HG03103 (cell line): ENCODE measurements around the gene CAPN11.

Experiments used
- ATAC-seq: cut with Tn5 transposase; IDR thresholded peaks from one replicate; pipeline ENCODE4 v1.9.1; 2021; ENCODE audit warnings: low read depth; ENCODE audit not compliant: unreplicated experiment

Gene CAPN11

DNA sequence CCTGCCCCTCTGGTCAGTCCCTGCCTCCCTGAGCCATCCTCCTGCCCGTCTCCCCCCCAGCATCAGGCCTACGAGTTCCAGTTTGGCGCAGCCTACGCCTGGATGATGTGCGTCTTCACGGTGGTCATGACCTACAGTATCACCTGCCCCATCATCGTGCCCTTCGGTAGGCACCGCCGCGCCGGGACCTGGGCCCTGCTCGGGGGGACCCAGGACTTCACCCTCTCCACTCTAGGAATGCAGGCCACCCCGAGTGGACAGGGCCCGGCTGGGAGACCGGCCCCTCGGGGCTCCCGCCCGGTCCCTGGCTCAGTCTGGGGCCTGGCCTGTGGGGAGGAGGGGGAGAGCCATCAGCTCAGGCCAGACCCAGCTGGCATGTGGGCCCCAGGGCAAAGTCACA is 6.1 kb upstream of the CAPN11 start:
- no peak for ATAC-seq

DNA sequence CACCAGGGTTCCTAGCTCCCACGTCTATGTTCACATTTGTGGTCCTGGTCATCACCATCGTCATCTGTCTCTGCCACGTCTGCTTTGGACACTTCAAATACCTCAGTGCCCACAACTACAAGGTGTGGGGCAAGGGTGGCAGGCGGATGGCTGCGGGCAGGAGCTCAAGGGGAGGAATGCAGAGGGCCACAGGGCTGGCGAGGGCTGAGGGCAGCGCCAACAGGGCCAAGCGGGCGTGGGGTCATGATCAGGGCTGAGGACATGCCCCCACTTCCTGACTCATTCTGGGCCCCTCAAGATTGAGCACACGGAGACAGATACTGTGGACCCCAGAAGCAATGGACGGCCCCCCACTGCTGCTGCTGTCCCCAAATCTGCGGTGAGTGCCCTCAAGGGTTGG is 4.6 kb upstream of the CAPN11 start:
- no peak for ATAC-seq

DNA sequence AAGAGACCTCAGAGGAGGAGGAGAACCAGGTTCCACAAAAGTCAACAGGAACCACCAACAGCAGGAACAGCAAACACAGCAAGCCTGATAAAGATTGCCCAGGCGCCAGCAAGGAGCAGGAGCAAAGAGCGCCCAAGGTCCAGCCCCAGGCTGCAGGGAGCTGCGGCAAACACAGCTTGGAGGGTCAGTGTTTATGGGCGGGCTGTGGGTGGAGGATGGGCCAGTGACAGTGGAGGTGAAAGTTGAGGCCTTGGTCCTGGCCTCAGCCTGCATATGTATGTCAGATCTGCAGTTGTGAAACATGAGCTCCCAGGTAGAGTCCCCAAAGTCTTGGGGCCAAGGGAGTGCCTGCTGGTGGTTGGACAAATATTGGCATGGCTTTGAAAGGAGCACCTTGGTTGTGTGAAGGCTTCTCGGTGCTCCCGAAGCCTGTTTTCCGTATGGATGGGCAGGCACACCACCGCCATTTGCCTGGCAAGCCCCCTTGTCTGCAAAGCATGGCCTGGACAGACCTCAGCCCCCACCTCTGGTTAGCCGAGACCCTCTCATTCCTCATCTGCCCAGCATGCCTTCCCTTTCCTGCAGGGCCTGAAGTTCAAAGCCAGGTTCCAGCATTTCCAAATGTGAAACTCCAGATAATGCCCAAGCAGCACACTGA is 2.0 kb upstream of the CAPN11 start:
- no peak for ATAC-seq

DNA sequence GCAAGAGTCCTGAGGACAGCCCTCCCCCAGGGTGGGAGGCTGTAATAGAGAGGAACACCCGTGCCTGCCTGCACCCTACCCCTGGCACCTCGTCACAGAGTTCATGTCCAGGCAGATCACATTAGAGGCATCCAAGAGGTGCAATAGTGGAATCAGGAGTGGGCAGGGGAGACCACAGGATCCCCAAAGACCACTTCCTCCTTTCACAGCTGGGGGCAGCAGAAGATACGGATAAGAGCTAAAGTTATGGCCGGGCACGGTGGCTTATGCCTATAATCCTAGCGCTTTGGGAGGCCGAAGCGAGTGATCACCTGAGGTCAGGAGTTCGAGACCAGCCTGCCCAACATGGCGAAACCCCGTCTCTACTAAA is 1.5 kb upstream of the CAPN11 start:
- no peak for ATAC-seq

DNA sequence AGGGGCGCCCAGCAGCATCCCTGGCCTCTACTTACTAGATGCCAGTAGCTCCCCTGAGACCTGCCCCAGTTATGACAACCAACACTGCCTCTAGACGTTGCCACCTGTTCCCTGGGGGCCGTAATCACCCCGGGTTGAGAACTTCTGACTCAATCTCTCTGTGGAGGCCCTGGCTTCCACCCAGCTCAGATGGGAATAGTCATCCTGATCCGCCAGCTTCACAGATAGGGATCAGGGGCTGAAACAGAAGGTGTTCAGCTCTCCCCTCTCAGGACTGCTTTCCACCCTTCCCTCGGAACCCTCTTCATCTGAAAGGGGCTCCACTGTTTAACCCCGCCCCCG is 3.3 kb downstream of the CAPN11 start:
- no peak for ATAC-seq

DNA sequence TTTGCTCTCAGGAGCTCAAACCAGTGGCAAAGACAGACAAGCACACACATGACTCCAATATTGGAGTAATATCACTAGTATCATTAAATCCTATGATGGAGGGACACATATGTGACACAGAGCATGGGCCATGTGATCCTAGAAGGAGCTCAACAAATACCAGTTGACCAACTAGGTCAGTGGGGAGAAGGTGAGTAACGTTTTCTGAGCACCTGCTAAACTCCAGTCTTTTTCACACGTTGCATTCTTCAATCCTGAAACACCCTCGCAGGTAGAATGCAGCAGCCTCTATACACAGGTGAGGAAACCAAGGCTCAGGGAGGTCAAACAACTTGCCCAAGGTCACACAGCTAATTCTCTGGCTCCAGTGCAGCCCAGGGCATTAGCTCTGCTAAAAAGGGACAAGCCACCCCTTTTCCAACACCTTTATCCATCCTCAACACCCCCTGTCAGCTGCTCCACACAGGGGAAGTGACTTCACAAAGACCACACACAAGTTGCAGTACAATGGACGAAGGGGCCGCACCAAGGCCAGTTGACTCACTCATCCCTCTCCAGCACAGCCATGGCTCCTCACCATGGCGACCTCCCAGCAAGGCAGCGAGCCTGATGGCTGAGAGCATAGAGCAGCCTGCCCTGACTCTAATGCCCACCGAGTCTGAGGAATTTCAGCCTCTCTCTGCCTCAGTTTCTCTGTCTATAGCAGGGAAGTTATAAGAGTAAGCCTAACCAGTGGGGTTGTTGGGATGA is 4.4 kb downstream of the CAPN11 start:
- no peak for ATAC-seq

DNA sequence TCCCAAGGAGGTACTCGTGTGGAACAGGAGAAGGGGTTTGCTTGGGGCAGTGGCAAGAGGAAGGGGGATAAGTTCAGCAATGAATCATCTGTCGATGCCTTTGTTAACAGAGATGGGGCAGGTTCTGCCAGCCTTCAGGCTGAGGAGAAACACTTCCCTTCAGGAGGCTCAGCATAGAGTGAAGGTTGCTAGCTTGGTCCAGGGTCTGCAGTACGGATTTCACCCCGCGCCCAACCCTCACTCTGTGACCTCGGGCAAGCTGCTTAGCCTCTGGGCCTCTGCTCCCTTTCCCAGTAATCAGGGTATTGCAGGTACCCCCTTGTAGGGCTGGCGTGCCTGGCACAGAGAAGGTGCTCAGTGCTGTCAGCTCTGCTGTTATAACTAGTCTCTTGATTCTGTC is 7.5 kb downstream of the CAPN11 start:
- ATAC-seq, result no peak

DNA sequence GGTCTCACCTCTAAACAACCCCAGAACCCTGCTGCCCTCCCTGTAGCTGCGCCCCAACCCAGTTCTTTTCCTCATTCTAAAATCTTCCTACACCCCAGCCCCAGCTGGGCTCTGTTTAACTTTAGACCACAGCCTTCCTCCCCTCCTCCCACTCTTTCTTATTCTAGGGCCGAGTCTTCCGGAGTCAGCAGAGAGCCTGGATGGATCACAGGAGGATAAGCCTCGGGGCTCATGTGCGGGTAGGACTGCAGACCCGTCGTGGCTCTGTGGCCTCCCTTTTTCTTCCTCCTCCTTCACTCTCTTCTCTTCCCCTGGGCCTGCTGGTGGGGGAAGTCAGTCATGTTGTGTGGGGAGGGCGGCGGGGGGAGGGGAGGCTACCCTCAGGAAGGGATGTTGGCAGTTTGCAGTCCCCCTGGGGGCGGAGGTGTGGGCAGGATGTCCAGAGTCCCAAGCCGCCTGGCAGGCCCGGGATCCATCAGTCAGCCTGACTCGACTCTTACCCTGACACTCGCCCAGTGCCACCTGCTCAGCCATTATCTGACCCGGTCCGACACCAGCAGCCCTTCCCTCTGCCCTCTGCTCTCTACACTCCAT is 8.1 kb downstream of the CAPN11 start:
- ATAC-seq, result no peak

DNA sequence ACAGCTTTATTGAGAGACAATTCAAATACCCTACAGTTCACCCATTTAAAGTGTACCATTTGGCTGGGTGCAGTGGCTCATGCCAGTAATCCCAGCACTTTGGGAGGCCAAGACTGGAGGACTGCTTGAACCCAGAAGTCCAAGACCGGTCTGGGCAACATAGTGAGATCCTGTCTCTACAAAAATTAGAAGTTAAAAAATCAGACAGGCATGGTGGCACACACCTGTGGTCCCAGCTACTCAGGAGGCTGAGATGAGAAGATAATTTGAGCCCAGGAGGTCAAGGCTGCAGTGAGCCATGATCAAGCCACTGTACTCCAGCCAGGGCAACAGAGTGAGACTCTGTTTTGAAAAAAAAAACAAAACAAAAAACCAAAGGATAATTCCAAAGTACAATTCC is 8.9 kb downstream of the CAPN11 start:
- ATAC-seq, result no peak

DNA sequence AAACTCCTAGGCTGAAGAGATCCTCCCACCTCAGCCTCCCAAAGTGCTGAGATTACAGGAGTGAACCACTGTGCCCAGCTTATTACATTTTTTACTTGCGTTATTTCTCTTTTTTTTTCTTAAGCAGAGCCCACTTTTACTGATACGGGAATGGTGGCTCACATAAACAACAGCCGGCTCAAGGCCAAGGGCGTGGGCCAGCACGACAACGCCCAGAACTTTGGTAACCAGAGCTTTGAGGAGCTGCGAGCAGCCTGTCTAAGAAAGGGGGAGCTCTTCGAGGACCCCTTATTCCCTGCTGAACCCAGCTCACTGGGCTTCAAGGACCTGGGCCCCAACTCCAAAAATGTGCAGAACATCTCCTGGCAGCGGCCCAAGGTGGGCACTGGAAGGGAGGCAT is 10.5 kb downstream of the CAPN11 start:
- ATAC-seq, result no peak

DNA sequence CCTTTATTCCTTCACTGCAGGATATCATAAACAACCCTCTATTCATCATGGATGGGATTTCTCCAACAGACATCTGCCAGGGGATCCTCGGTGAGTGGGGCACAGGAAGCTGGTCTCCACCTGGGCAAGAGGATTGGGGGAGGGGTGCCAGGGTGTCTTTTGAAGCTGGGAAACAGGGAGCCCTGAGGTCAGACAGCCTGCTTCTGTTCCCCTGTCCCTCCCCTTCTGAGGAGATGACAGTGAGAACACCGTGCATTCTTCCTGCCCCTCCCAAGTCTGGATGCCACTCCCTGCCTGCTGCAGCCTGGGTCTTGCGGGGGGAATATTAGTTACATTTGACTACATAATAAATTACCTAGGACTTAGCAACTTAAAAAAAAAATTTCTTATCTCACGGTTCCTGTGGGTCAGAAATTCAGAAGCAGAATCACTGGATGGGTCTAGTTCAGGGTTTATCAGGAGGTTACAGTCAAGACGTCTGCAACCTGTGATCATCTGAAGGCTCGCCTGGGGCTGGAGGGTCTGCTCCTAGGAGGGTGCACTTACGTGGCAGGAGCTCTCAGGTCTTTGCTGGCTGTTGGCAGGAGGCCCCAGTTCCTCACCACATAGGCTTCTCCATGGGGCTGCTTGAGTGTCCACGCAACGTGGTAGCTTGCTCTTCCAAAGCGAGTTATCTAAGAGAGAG is 11.4 kb downstream of the CAPN11 start:
- no peak for ATAC-seq

DNA sequence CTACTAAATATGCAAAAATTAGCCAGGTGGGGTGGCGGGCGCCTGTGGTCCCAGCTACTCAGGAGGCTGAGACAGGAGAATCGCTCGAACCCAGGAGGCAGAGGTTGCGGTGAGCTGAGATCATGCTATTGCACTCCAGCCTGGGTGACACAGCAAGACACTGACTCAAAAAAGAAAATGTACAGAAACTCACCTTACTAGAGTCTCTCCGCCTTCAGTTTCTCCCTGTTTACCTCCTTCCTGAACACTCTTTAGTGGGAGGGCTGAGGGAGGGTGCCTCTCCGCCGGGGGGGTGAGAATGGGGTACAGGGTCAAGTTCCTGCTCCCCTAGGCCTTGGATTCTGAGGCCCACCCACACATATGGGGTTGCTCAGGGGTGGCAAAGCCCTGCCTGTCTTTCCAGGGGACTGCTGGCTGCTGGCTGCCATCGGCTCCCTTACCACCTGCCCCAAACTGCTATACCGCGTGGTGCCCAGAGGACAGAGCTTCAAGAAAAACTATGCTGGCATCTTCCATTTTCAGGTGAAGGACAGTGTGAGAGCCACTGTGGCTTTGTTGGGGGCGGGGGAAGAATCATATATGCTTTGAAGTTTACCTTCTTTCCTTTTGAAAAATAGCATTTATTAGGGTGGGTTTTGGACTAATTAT is 13.4 kb downstream of the CAPN11 start:
- ATAC-seq, result no peak

DNA sequence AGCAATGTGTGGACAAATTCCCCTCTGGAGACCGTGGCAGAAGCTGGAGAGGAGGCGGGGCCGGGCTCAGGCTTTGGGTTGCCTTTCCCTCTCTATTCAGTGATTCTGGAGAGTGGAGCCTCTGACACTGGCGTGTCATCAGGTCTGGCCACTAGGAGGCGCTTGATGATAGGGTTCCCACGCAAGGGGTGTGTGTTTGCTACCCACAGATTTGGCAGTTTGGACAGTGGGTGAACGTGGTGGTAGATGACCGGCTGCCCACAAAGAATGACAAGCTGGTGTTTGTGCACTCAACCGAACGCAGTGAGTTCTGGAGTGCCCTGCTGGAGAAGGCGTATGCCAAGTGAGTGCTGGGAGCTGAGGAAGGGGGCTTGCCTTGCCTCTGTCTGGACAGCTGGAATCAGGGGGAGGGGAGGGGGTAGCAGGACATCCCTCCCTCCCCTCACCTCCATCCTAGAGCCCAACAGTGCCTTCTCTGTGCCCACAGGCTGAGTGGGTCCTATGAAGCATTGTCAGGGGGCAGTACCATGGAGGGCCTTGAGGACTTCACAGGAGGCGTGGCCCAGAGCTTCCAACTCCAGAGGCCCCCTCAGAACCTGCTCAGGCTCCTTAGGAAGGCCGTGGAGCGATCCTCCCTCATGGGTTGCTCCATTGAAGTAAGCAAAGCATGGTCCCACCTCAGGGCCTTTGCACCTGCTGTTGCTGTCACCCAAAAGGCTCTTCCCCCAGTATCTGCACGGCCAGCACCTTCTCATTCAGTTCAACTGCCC is 14.3 kb downstream of the CAPN11 start:
- ATAC-seq, result peak; percentile 69

DNA sequence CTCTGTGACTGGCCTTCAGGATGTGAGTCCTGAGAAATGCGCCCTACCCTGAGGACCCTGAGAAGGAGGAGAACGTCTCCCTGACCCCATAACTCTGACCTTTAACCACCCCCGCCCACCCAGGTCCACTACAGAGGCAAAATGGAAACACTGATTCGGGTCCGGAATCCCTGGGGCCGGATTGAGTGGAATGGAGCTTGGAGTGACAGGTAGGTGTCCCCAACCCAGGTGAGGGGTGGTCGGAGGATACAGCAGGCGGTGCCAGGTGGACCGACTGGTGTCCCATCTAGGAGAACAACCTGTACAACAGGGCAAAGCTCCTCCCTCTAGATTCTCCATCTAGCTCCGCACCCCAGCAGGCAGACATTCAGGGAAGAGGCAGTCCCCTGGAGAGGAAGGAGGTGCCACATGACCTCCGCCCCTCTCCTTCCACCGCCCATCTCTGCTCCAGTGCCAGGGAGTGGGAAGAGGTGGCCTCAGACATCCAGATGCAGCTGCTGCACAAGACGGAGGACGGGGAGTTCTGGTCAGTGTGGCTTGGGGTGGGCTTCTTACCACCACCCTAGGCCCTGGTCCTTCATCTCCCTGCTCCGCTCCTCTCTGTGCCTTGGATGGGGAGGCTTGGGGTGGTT is 17.6 kb downstream of the CAPN11 start:
- no peak for ATAC-seq

DNA sequence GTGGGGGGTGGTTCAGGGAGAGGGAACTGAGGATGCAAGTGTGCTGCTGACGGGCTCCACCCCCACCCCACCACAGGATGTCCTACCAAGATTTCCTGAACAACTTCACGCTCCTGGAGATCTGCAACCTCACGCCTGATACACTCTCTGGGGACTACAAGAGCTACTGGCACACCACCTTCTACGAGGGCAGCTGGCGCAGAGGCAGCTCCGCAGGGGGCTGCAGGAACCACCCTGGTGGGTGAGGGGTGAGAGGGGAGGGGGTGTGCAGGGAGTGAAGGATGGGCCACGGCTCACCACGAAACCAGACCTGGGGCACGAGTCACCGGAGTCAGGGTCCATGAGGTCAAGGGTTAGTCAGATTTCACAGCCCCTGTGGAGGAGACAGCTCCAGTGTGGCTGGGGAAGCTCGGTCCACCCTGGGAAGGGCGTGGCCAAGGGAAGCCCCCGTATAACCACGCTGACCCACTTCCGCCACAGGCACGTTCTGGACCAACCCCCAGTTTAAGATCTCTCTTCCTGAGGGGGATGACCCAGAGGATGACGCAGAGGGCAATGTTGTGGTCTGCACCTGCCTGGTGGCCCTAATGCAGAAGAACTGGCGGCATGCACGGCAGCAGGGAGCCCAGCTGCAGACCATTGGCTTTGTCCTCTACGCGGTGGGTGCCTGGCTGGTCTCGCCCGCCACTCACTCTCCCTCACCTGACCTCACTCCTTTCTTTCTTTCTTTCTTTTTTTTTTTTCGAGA is 18.3 kb downstream of the CAPN11 start:
- no peak for ATAC-seq

DNA sequence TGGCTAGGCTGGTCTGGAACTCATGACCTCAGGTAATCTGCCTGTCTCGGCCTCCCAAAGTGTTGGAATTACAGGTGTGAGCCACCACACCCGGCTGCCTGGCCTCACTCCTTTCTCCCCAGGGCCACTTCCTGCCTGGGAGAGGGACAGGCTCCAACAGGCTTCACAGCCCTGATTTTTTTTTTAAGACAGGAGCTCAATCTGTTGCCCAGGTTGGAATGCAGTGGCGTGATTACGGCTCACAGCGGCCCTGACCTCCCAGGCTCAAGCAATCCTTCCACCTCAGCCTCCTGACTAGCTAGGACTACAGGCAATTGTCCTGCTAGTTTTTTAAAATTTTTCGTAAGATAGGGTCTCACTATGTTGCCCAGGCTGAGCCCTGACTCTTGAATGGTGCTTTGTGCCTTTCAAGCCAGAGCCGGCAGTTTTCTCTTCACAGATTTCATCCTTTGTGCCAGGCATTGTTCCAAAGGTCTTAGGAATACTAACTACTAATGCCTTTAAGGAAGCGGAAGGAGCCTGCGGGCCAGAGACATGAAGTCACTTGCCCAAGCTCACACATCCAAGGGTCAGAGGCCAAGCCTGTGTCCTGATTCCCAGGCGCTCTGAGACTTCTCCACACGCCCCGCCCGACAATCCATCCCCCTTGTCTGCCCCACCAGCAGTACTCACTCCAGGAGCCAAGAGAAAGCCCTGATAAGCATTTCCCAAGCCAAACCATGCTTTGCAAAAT is 19.2 kb downstream of the CAPN11 start:
- no peak for ATAC-seq

DNA sequence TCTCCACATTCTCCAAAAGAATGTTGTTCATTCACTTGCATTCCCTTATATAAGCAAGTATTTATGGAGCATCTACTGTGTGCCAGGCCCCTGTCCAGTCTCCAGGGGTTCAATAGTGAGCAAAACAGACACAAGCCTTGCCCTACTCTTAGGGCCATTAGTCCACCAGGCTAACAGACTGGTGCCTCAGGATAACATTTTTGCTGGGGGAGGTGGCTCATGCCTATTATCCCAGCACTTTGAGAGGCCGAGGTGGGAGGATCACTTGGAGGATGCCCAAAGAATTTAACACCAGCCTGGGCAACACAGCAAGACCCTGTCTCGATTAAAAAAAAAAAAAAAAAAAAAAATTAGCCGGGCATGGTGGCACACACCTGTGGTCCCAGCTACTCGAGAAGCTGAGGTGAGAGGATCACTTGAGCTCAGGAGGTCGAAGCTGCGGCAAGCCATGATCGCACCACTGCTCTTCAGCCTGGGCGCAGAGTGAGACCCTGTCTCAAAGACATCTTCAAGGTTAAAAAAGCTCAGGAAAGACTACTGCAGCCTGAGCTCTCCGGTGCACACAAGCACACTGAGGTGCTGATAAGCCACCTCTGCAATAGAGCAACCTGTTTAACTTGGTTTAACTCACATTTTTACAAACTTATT is 19.9 kb downstream of the CAPN11 start:
- ATAC-seq, result no peak

DNA sequence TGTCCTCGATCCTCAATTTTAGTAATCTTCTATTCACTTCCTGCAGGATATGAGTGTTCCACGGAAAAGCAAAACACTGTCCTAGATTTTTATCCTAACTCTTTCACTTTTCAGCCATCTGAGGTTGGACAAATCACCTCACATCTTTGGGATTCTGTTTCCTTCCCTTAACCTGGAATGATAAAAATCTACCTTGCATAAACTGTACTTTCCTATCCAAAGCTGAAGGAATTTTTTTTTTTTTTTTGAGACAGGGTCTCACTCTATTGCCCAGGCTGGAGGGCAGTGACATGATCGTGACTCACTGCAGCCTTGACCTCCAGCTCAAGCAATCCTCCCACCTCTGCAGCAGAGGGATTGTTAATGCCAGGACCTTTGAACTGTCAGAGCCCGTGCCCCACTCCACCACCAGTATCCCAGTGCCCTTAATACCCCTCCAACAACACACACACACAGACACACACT is 20.5 kb downstream of the CAPN11 start:
- ATAC-seq, result no peak
